Suprapubic skin (tissue), 4 donors: ENCODE results near the gene CARF. TPM values are rescaled to one million over a fixed set of nuclear protein-coding genes. Genes with fewer than 3 reads are reported as not detected.
"Not testable (repeated sequence)": the region's sequence is repeated elsewhere in the genome, so short reads cannot be mapped to it uniquely, and the experiment has no call there.

ENCODE experiments used
- DNase-seq, 2 donors: peaks; one replicate each; pipeline ENCODE4 v3.0.0-alpha.2; 2019; ENCODE audit warnings: low spot score in 2 of 2
- H3K27ac ChIP-seq: fragments of 200-600 bp; sonication (generic); one replicate; pipeline ENCODE4 v1.5.1; 2019
- H3K27me3 ChIP-seq: fragments of 200-600 bp; sonication (generic); one replicate; pipeline ENCODE4 v1.5.1; 2019
- H3K36me3 ChIP-seq: fragments of 200-600 bp; sonication (generic); one replicate; pipeline ENCODE4 v1.5.1; 2019
- H3K4me1 ChIP-seq: fragments of 200-600 bp; sonication (generic); one replicate; pipeline ENCODE4 v1.5.1; 2019
- H3K4me3 ChIP-seq: fragments of 200-600 bp; sonication (generic); one replicate; pipeline ENCODE4 v1.5.1; 2019; ENCODE audit warnings: mild to moderate bottlenecking
- H3K9me3 ChIP-seq: fragments of 200-600 bp; sonication (generic); one replicate; pipeline ENCODE4 v1.5.1; 2019
- CTCF ChIP-seq, 2 donors: fragments of 200-600 bp in 1 of 2; fragments of 450-650 bp in 1 of 2; sonication (generic) in 1 of 2; IDR thresholded peaks; one replicate each; pipeline ENCODE4 v1.5.1; 2016 to 2019; ENCODE audit warnings: antibody characterized with exemption in 2 of 2, mild to moderate bottlenecking in 1 of 2, moderate library complexity in 1 of 2
- EP300 ChIP-seq: sonication (generic); formaldehyde crosslinking; IDR thresholded peaks from one replicate; pipeline ENCODE4 v1.6.1; 2017; ENCODE audit warnings: antibody characterized with exemption
- POLR2A ChIP-seq, 2 donors: fragments of 450-650 bp; IDR thresholded peaks; one replicate each; pipeline ENCODE4 v1.6.1; 2017; ENCODE audit warnings: antibody characterized with exemption in 2 of 2, mild to moderate bottlenecking in 2 of 2, moderate library complexity in 2 of 2
- POLR2AphosphoS5 ChIP-seq, 3 donors: sonication (generic); formaldehyde crosslinking; IDR thresholded peaks; one replicate each; pipeline ENCODE4 v1.6.1; 2017; ENCODE audit warnings: antibody characterized with exemption in 3 of 3
- WGBS: methylation state at CpG from one replicate; pipeline ENCODE4 v1.1.5; 2018; 5-methylcytosine and 5-hydroxymethylcytosine counted together
- total RNA-seq, 4 donors: library from RNA; depleted of rRNA; stranded (reverse); fragments of >200 nt; gene quantifications; one replicate each; pipeline ENCODE4 v1.1.0, GENCODE V29; 2016

The CARF gene
- total RNA-seq, 4 donors from 2014 or later, result 6.7 to 20.6 (median 11.1) TPM

GRCh38 chr2:202941771-202942170 is 29.7 kb downstream of the CARF start:
- Histone ChIP-seq H3K27ac (no peak overlapping the region), H3K9me3 (no peaks in the 10 kb centered on the region), H3K4me3 (no peak overlapping the region), H3K36me3 (peaks cover 34% of the 10 kb centered on the region), H3K27me3 (no peaks in the 10 kb centered on the region), H3K4me1 (no peaks in the 10 kb centered on the region)
- WGBS, result 96% methylated on average over 4 of the region's 4 CpGs
- DNase-seq, result no peak
- TF ChIP-seq EP300, result no peak
- TF ChIP-seq CTCF (IDR thresholded peaks at IDR 0.05), result no peak
- no peak for TF ChIP-seq POLR2A (IDR thresholded peaks at IDR 0.05)
- TF ChIP-seq POLR2AphosphoS5 (IDR thresholded peaks at IDR 0.05), result no peak

- Histone ChIP-seq H3K36me3 (peaks cover 23% of the 10 kb centered on the region), H3K9me3 (peaks cover 4% of the 10 kb centered on the region)
- WGBS, result 69% methylated on average over 1 of the region's 1 CpG
Measured at GRCh38 chr2:202944408-202944807, 32.3 kb downstream of the CARF start.

GRCh38 chr2:202944816-202945215 is 32.7 kb downstream of the CARF start:
- DNase-seq, result no peak
- TF ChIP-seq POLR2A (IDR thresholded peaks at IDR 0.05) (no peak), CTCF (IDR thresholded peaks at IDR 0.05) (no peak), POLR2AphosphoS5 (IDR thresholded peaks at IDR 0.05) (no peak), EP300 (no peak)

More at GRCh38 chr2:202944408-202944807, 32.3 kb downstream of the CARF start:
- no peak overlapping the region for H3K27ac ChIP-seq
- H3K27me3 ChIP-seq, result no peaks in the 10 kb centered on the region
- no peak overlapping the region for H3K4me3 ChIP-seq
- TF ChIP-seq EP300 (no peak), POLR2AphosphoS5 (IDR thresholded peaks at IDR 0.05) (no peak), CTCF (IDR thresholded peaks at IDR 0.05) (no peak), POLR2A (IDR thresholded peaks at IDR 0.05) (no peak)
- H3K4me1 ChIP-seq, result no peaks in the 10 kb centered on the region
- no peak for DNase-seq

GRCh38 chr2:202945497-202945896 is 33.4 kb downstream of the CARF start:
- Histone ChIP-seq H3K27me3 (no peaks in the 10 kb centered on the region), H3K9me3 (peaks cover 4% of the 10 kb centered on the region), H3K27ac (no peak overlapping the region), H3K4me3 (no peak overlapping the region), H3K36me3 (peaks cover 18% of the 10 kb centered on the region), H3K4me1 (no peaks in the 10 kb centered on the region)
- TF ChIP-seq POLR2AphosphoS5 (IDR thresholded peaks at IDR 0.05) (no peak), POLR2A (IDR thresholded peaks at IDR 0.05) (no peak), CTCF (IDR thresholded peaks at IDR 0.05) (no peak), EP300 (no peak)
- DNase-seq, result no peak
- 90% methylated on average over 2 of the region's 2 CpGs for WGBS

More at GRCh38 chr2:202944816-202945215, 32.7 kb downstream of the CARF start:
- Histone ChIP-seq H3K36me3 (peaks cover 21% of the 10 kb centered on the region), H3K27me3 (no peaks in the 10 kb centered on the region), H3K4me3 (no peak overlapping the region), H3K27ac (no peak overlapping the region), H3K4me1 (no peaks in the 10 kb centered on the region), H3K9me3 (peaks cover 4% of the 10 kb centered on the region)
- WGBS, result 89% methylated on average over 3 of the region's 3 CpGs

- not testable (repeated sequence) for DNase-seq, H3K27me3 ChIP-seq, H3K27ac ChIP-seq, H3K4me1 ChIP-seq, H3K9me3 ChIP-seq, H3K4me3 ChIP-seq
- WGBS, result 96% methylated on average over 3 of the region's 3 CpGs
- H3K36me3 ChIP-seq, result peaks cover 18% of the 10 kb centered on the region
Measured at GRCh38 chr2:202949333-202949732, 37.3 kb downstream of the CARF start.

- Histone ChIP-seq H3K27ac (no peak overlapping the region), H3K4me1 (no peaks in the 10 kb centered on the region), H3K9me3 (peaks cover 4% of the 10 kb centered on the region), H3K27me3 (no peaks in the 10 kb centered on the region), H3K36me3 (peaks cover 18% of the 10 kb centered on the region), H3K4me3 (no peak overlapping the region)
- TF ChIP-seq EP300 (no peak), POLR2A (IDR thresholded peaks at IDR 0.05) (no peak), CTCF (IDR thresholded peaks at IDR 0.05) (no peak), POLR2AphosphoS5 (IDR thresholded peaks at IDR 0.05) (no peak)
- WGBS, result 63% methylated on average over 2 of the region's 2 CpGs
- no peak for DNase-seq
Measured at GRCh38 chr2:202950592-202950991, 38.5 kb downstream of the CARF start.
